K562 (cell line): ENCODE measurements around the gene PLAC9. TPM values are rescaled to one million over a fixed set of nuclear protein-coding genes. Genes with fewer than 3 reads are reported as not detected.

Source experiments
- ATAC-seq: fragments of 200-7000 bp; cut with Tn5 transposase; 3 replicates; pipeline ENCODE4 v1.9.1; 2020; ENCODE audit warnings: moderate library complexity
- BruUV-seq: library from RNA; stranded (reverse); fragments of 400-500 nt; replicated peaks from 2 replicates; lab custom pipeline; 2021; lab: Mats Ljungman, UMichigan
- CTCF ChIA-PET: fragments of 300-600 bp; formaldehyde crosslinking; extraction: SDS; loops from one replicate; lab custom pipeline; 2021; ENCODE audit warnings: low intra/inter-chr PET ratio; lab: Yijun Ruan, JAX
- POLR2A ChIA-PET: fragments of 300-600, 350-650 bp; sonication (Branson Sonifier 250); formaldehyde crosslinking; extraction: SDS; loops from one replicate; lab custom pipeline; 2021; ENCODE audit warnings: antibody characterized with exemption, inconsistent platforms; lab: Yijun Ruan, JAX
- DNase-seq, 4 experiments: peaks; one replicate each; pipeline versions ENCODE4 v3.0.0 to v3.0.0-alpha.2; 2011 to 2018; ENCODE audit warnings: low spot score in 3 of 4, mixed read lengths in 3 of 4; ENCODE audit errors: extremely low read depth in 1 of 4
- FAIRE-seq: peaks from 2 replicates; lab custom pipeline; 2011; peaks lifted over from hg19 to GRCh38; lab: Jason Lieb, UNC
- H2AFZ ChIP-seq: 2 replicates; pipeline ENCODE4 v1.6.0; 2011; ENCODE audit warnings: low read depth, low read length, control low read depth, inconsistent platforms
- H3K27ac ChIP-seq: fragments of 200-600 bp; 3 replicates; pipeline ENCODE4 v1.8.0; 2011; ENCODE audit warnings: low read depth, mild to moderate bottlenecking, control low read depth, inconsistent platforms, low read length, moderate library complexity, mixed read lengths; ENCODE audit errors: extremely low read depth
- H3K27me3 ChIP-seq, 2 experiments: fragments of 300-600 bp in 1 of 2; 2 replicates in 1 of 2; 3 replicates in 1 of 2; pipeline versions ENCODE4 v1.6.0 to v1.8.0; 2011; ENCODE audit warnings: inconsistent platforms in 2 of 2, low read length in 2 of 2, mild to moderate bottlenecking in 1 of 2, mixed read lengths in 1 of 2, moderate library complexity in 1 of 2; ENCODE audit not compliant: control insufficient read depth in 2 of 2, insufficient read depth in 2 of 2
- H3K36me3 ChIP-seq: fragments of 300-600 bp; 3 replicates; pipeline ENCODE4 v1.8.0; 2011; ENCODE audit warnings: mild to moderate bottlenecking, low read length, inconsistent platforms; ENCODE audit not compliant: control insufficient read depth, insufficient read depth
- H3K4me1 ChIP-seq, 2 experiments: fragments of 200-600 bp in 1 of 2; replicated peaks in 1 of 2; 2 replicates in 1 of 2; 3 replicates in 1 of 2; pipeline versions ENCODE4 v1.5.1 to v1.8.0; 2011; ENCODE audit warnings: inconsistent platforms in 2 of 2, low read length in 2 of 2, mild to moderate bottlenecking in 1 of 2, mixed read lengths in 1 of 2, moderate library complexity in 1 of 2; ENCODE audit not compliant: control insufficient read depth in 2 of 2, insufficient read depth in 2 of 2
- H3K4me2 ChIP-seq: 2 replicates; pipeline ENCODE4 v1.6.1; 2011; ENCODE audit warnings: low read length, control low read depth, inconsistent platforms, mixed read lengths; ENCODE audit not compliant: insufficient read depth
- H3K4me3 ChIP-seq: fragments of 200-600 bp; sonication (generic), shearing (Covaris generic); 2 replicates; pipeline ENCODE4 v1.5.1; 2016; ENCODE audit warnings: control low read depth, inconsistent platforms
- H3K79me2 ChIP-seq: fragments of 200-600 bp; 3 replicates; pipeline ENCODE4 v1.8.0; 2011; ENCODE audit warnings: low read length, inconsistent platforms; ENCODE audit not compliant: control insufficient read depth, insufficient read depth
- H3K9ac ChIP-seq, 2 experiments: 2 replicates each; pipeline versions ENCODE4 v1.6.0 to v1.6.1; 2011; ENCODE audit warnings: low read depth in 2 of 2, low read length in 2 of 2, control low read depth in 1 of 2, inconsistent platforms in 1 of 2, mild to moderate bottlenecking in 1 of 2, mixed read lengths in 1 of 2; ENCODE audit not compliant: insufficient read depth in 1 of 2
- H3K9me1 ChIP-seq: one replicate; pipeline ENCODE4 v1.6.0; 2011; ENCODE audit warnings: inconsistent platforms, mild to moderate bottlenecking, low read length, moderate library complexity; ENCODE audit not compliant: control insufficient read depth, insufficient read depth
- H3K9me3 ChIP-seq: replicated peaks from 2 replicates; pipeline ENCODE4 v1.5.1; 2011; ENCODE audit warnings: low read depth, low read length, inconsistent platforms; ENCODE audit not compliant: control insufficient read depth, insufficient read depth
- H4K20me1 ChIP-seq: replicated peaks from 2 replicates; pipeline ENCODE4 v1.6.1; 2011; ENCODE audit warnings: low read length, inconsistent platforms, mixed read lengths; ENCODE audit not compliant: control insufficient read depth, insufficient read depth
- BRD4 ChIP-seq: fragments of 200-600 bp; sonication (generic); IDR thresholded peaks from 2 replicates; pipeline ENCODE4 v1.6.1; 2017; ENCODE audit warnings: inconsistent platforms
- ZNF586 ChIP-seq: fragments of 450-650 bp; formaldehyde crosslinking; conservative IDR thresholded peaks from 2 replicates; pipeline ENCODE4 v1.4.0; 2020; ENCODE audit warnings: mild to moderate bottlenecking, moderate library complexity
- ZNF668 ChIP-seq: fragments of 250-450 bp; sonication (Bioruptor Pico); IDR thresholded peaks from 2 replicates; pipeline ENCODE4 v1.8.0; 2022; ENCODE audit warnings: mild to moderate bottlenecking, inconsistent platforms
- WGBS: fragments of 100-300 bp; shearing (Covaris generic); methylation state at CpG from one replicate; pipeline ENCODE4 v1.1.6; 2016; ENCODE audit warnings: low coverage, mixed read lengths; ENCODE audit not compliant: insufficient coverage; ENCODE audit errors: missing lambda C conversion rate; 5-methylcytosine and 5-hydroxymethylcytosine counted together
- in situ Hi-C: fragments of 300-500 bp; cut with MboI; formaldehyde crosslinking; loops from 4 replicates; pipeline ENCODE4 v1.15.0; 2018; ENCODE audit warnings: inconsistent platforms, mixed read lengths
- intact Hi-C: fragments of 100-400 bp; cut with micrococcal nuclease; formaldehyde crosslinking; loops from 2 replicates; pipeline ENCODE4 v1.14.2; 2022
- polyA plus RNA-seq, 8 experiments: library from polyadenylated mRNA; depleted of rRNA in 4 of 8; stranded (reverse) in 5 of 8; unstranded in 3 of 8; fragments of >200 nt; fragmentation: Nextera tagmentation in 2 of 8; fragmentation: Illumina TruSeq in 1 of 8; extraction: Ambion mirVana in 2 of 8; extraction: Trizol in 1 of 8; gene quantifications; 2 replicates each; pipeline versions ENCODE4 v1.2.1 to v1.2.3, GENCODE V29; 2011 to 2014; ENCODE audit warnings: inconsistent platforms in 1 of 8, missing spikeins in 1 of 8
- total RNA-seq, 7 experiments: library from RNA; depleted of rRNA in 6 of 7; stranded (reverse); fragments of >200 nt in 6 of 7; fragmentation: Illumina TruSeq in 2 of 7; extraction: Trizol in 2 of 7; gene quantifications; 2 replicates each; pipeline versions ENCODE4 v1.2.1 to v1.2.3, GENCODE V29; 2011 to 2021; ENCODE audit warnings: low replicate concordance in 1 of 7
- TF ChIP-seq, protein P1 (sequence below), 2 experiments: fragments of 450-650 bp in 1 of 2; sonication (generic) in 1 of 2; formaldehyde crosslinking in 1 of 2; IDR thresholded peaks; 2 replicates each; pipeline versions ENCODE4 v1.7.1 to v1.9.0; 2016 to 2022; ENCODE audit warnings: inconsistent platforms in 1 of 2, mild to moderate bottlenecking in 1 of 2, missing genetic modification reagents in 1 of 2

The PLAC9 gene
- total and polyA plus RNA-seq, 9 of the 15 experiments (the other 6 are each of a cell fraction or from before 2014, with no cell fraction given): not detected

DNA sequence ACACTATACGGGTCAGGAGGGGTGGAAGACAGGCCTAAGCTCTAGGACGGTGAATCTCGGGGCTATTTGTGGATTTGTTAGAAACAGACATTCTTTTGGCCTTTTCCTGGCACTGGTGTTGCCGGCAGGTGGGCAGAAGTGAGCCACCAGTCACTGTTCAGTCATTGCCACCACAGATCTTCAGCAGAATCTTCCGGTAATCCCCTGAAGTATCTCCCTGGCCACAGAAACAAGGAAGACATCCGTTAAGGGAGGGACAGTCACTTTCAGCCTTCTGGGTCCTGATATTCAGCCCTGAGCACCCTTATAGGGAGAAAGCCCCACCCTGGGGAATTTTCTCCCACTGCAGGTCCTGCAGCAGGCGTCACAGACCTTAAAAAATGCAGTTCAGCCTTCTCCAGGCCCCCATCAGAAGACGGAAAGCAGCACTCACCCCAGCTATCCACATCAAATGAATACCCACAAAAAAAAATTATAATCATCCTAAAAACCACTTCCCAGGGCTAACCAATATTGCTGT is 23.2 kb downstream of the PLAC9 start:
- H3K36me3 ChIP-seq: peaks cover 84% of the 10 kb centered on the region
- CTCF ChIA-PET: no interaction called here
- H3K9me3 ChIP-seq: no peaks in the 10 kb centered on the region
- H4K20me1 ChIP-seq: no peaks in the 10 kb centered on the region
- no peak overlapping the region for H2AFZ ChIP-seq
- intact Hi-C loops (no loop called here), in situ Hi-C loops (no loop called here)
- no peak overlapping the region for H3K27ac ChIP-seq
- no peaks in the 10 kb centered on the region for H3K79me2 ChIP-seq
- H3K9me1 ChIP-seq: no peaks in the 10 kb centered on the region
- no TSS peak for BruUV-seq
- POLR2A ChIA-PET: interaction anchor here (0.9 kb wide), 1 partner anchor 28 kb away, joined by 5 read pairs; no protein-coding TSS in a partner anchor
- ATAC-seq (no peak), DNase-seq (no peak), FAIRE-seq (no peak)
- H3K27me3 ChIP-seq: no peaks in the 10 kb centered on the region
- peaks cover 20% of the 10 kb centered on the region in 2 experiments for H3K4me1 ChIP-seq
- no peak overlapping the region; a peak in 1 of 4 replicates for H3K9ac ChIP-seq
- H3K4me3 ChIP-seq: no peak overlapping the region
- 88% methylated on average over 8 of the region's 8 CpGs for WGBS
- TF ChIP-seq ZNF586 (CRISPR knock-in tag) (no peak), BRD4 (no peak)
- no peak overlapping the region for H3K4me2 ChIP-seq

- no peak for DNase-seq
- 96% methylated on average over 5 of the region's 5 CpGs for whole genome bisulfite sequencing
- Histone ChIP-seq H3K9ac (no peak overlapping the region), H4K20me1 (no peaks in the 10 kb centered on the region), H3K4me3 (no peak overlapping the region)
- in situ Hi-C loops: no loop called here
- ATAC-seq: no peak
- CTCF ChIA-PET: no interaction called here
- TF ChIP-seq, protein P1, sequence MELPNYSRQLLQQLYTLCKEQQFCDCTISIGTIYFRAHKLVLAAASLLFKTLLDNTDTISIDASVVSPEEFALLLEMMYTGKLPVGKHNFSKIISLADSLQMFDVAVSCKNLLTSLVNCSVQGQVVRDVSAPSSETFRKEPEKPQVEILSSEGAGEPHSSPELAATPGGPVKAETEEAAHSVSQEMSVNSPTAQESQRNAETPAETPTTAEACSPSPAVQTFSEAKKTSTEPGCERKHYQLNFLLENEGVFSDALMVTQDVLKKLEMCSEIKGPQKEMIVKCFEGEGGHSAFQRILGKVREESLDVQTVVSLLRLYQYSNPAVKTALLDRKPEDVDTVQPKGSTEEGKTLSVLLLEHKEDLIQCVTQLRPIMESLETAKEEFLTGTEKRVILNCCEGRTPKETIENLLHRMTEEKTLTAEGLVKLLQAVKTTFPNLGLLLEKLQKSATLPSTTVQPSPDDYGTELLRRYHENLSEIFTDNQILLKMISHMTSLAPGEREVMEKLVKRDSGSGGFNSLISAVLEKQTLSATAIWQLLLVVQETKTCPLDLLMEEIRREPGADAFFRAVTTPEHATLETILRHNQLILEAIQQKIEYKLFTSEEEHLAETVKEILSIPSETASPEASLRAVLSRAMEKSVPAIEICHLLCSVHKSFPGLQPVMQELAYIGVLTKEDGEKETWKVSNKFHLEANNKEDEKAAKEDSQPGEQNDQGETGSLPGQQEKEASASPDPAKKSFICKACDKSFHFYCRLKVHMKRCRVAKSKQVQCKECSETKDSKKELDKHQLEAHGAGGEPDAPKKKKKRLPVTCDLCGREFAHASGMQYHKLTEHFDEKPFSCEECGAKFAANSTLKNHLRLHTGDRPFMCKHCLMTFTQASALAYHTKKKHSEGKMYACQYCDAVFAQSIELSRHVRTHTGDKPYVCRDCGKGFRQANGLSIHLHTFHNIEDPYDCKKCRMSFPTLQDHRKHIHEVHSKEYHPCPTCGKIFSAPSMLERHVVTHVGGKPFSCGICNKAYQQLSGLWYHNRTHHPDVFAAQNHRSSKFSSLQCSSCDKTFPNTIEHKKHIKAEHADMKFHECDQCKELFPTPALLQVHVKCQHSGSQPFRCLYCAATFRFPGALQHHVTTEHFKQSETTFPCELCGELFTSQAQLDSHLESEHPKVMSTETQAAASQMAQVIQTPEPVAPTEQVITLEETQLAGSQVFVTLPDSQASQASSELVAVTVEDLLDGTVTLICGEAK (IDR thresholded peaks at IDR 0.05): no peak
- TF ChIP-seq, protein P1 (CRISPR knock-in tag; IDR thresholded peaks at IDR 0.05): no peak
- TF ChIP-seq ZNF668 (CRISPR knock-in tag): no peak
- TF ChIP-seq, all 486 proteins: peak for 0
- H3K4me1 ChIP-seq: peaks cover 20 to 22% of the 10 kb centered on the region in 2 experiments
- peaks cover 89% of the 10 kb centered on the region for H3K36me3 ChIP-seq
- intact Hi-C loops: no loop called here
- no peaks in the 10 kb centered on the region for H3K79me2 ChIP-seq
- no peaks in the 10 kb centered on the region for H3K27me3 ChIP-seq
- H2AFZ ChIP-seq: no peak overlapping the region
- no TSS peak for BruUV-seq
- H3K4me2 ChIP-seq: no peak overlapping the region
- FAIRE-seq: no peak
- POLR2A ChIA-PET: interaction anchor here (0.9 kb wide), 1 partner anchor 28 kb away, joined by 5 read pairs; no protein-coding TSS in a partner anchor
- H3K27ac ChIP-seq: no peak overlapping the region
- H3K9me3 ChIP-seq: no peaks in the 10 kb centered on the region
- no peaks in the 10 kb centered on the region for H3K9me1 ChIP-seq
Observed at GRCh38 chr10:80156216-80156615, 23.7 kb downstream of the PLAC9 start.
